ENCODE data around the gene KIF1B.

KIF1B gene

GRCh38 chr1:10400013-10400412, 189.6 kb downstream of the KIF1B start (continued):
- TF ChIP-seq CREB5 (CRISPR knock-in tag; IDR thresholded peaks at IDR 0.05; ENCODE audit: low read depth): no peak

GRCh38 chr1:10401281-10401680, 190.9 kb downstream of the KIF1B start:
- no peak for ATAC-seq
- TF ChIP-seq PPARA (CRISPR knock-in tag; IDR thresholded peaks at IDR 0.05; ENCODE audit: borderline replicate concordance) (no peak), ZFP30 (CRISPR knock-in tag; IDR thresholded peaks at IDR 0.05) (no peak), ZNF8 (CRISPR knock-in tag; IDR thresholded peaks at IDR 0.05) (no peak)

- no peak for ATAC-seq
- TF ChIP-seq ZNF565 (CRISPR knock-in tag; conservative IDR thresholded peaks at IDR 0.05; ENCODE audit: low read depth) (no peak), RARB (CRISPR knock-in tag; IDR thresholded peaks at IDR 0.05) (no peak), GLIS3 (CRISPR knock-in tag; IDR thresholded peaks at IDR 0.05) (no peak), BACH2 (CRISPR knock-in tag; IDR thresholded peaks at IDR 0.05; ENCODE audit: borderline replicate concordance) (no peak), CSRNP3 (CRISPR knock-in tag; IDR thresholded peaks at IDR 0.05) (no peak), ISL1 (CRISPR knock-in tag; IDR thresholded peaks at IDR 0.05) (no peak), TCF4 (CRISPR knock-in tag; IDR thresholded peaks at IDR 0.05; ENCODE audit: borderline replicate concordance) (no peak), TOX (CRISPR knock-in tag; IDR thresholded peaks at IDR 0.05; ENCODE audit: borderline replicate concordance) (no peak), CSDC2 (CRISPR knock-in tag; IDR thresholded peaks at IDR 0.05) (no peak), ZNF8 (CRISPR knock-in tag; IDR thresholded peaks at IDR 0.05) (no peak), ZFP30 (CRISPR knock-in tag; IDR thresholded peaks at IDR 0.05) (no peak)
Measured at GRCh38 chr1:10402729-10403274, 192.4 kb downstream of the KIF1B start.

GRCh38 chr1:10407201-10407600, 196.8 kb downstream of the KIF1B start:
- TF ChIP-seq ZNF70 (CRISPR knock-in tag; IDR thresholded peaks at IDR 0.05) (no peak), ISL1 (CRISPR knock-in tag; IDR thresholded peaks at IDR 0.05) (no peak), ZFP3 (CRISPR knock-in tag; IDR thresholded peaks at IDR 0.05) (no peak), CSRNP3 (CRISPR knock-in tag; IDR thresholded peaks at IDR 0.05) (no peak), PATZ1 (CRISPR knock-in tag; IDR thresholded peaks at IDR 0.05; ENCODE audit: borderline replicate concordance) (no peak), TSHZ2 (CRISPR knock-in tag; IDR thresholded peaks at IDR 0.05) (no peak), SNAI2 (CRISPR knock-in tag; IDR thresholded peaks at IDR 0.05) (no peak), TOX (CRISPR knock-in tag; IDR thresholded peaks at IDR 0.05; ENCODE audit: borderline replicate concordance) (no peak), CREB5 (CRISPR knock-in tag; IDR thresholded peaks at IDR 0.05; ENCODE audit: low read depth) (no peak)
- ATAC-seq: no peak

Data from SK-N-SH treated with all-trans-retinoic acid at 6 μM for 48 hours (cell line).